Heart right ventricle (tissue), 16 donors: ENCODE results near the gene SGCD. TPM values are rescaled to one million over a fixed set of nuclear protein-coding genes. Genes with fewer than 3 reads are reported as not detected.
A peak's percentile ranks its signal among the peaks of the same experiment; 100 is the strongest.

Source experiments
- ATAC-seq, 8 donors: fragments of 200-7000 bp; cut with Tn5 transposase; one replicate each; pipeline ENCODE4 v1.9.1; 2020; ENCODE audit warnings: mild to moderate bottlenecking in 8 of 8, moderate library complexity in 8 of 8, moderate number of reproducible peaks in 1 of 8
- DNase-seq, 2 donors: peaks; one replicate each; pipeline ENCODE4 v3.0.0-alpha.2; 2020
- H3K27ac ChIP-seq, 10 donors: fragments of 200-600 bp; sonication (generic) in 2 of 10; one replicate each; pipeline versions ENCODE4 v1.5.0 to v1.8.0; 2020 to 2022; ENCODE audit warnings: mild to moderate bottlenecking in 3 of 10
- H3K27me3 ChIP-seq, 7 donors: fragments of 200-600 bp; one replicate each; pipeline ENCODE4 v1.8.0; 2021 to 2022; ENCODE audit warnings: mild to moderate bottlenecking in 2 of 7
- H3K36me3 ChIP-seq, 9 donors: fragments of 200-600 bp; sonication (generic) in 1 of 9; one replicate each; pipeline versions ENCODE4 v1.5.0 to v1.8.0; 2020 to 2022; ENCODE audit warnings: mild to moderate bottlenecking in 2 of 9
- H3K4me1 ChIP-seq, 9 donors: fragments of 200-600 bp; sonication (generic) in 1 of 9; one replicate each; pipeline versions ENCODE4 v1.5.0 to v1.8.0; 2020 to 2022; ENCODE audit warnings: mild to moderate bottlenecking in 4 of 9
- H3K4me3 ChIP-seq, 10 donors: fragments of 200-600 bp; sonication (generic) in 2 of 10; one replicate each; pipeline versions ENCODE4 v1.5.0 to v1.8.0; 2020 to 2022; ENCODE audit warnings: mild to moderate bottlenecking in 7 of 10, moderate library complexity in 2 of 10
- H3K9me3 ChIP-seq, 11 donors: fragments of 200-600 bp in 10 of 11; sonication (generic) in 2 of 11; one replicate each; pipeline versions ENCODE4 v1.5.0 to v1.8.0; 2013 to 2022; ENCODE audit warnings: mild to moderate bottlenecking in 2 of 11, control low read depth in 1 of 11, moderate library complexity in 1 of 11
- CTCF ChIP-seq, 9 donors: fragments of 200-600 bp; sonication (generic) in 2 of 9; IDR thresholded peaks; one replicate each; pipeline versions ENCODE4 v1.5.0 to v1.8.0; 2021 to 2022; ENCODE audit warnings: antibody characterized with exemption in 9 of 9, mild to moderate bottlenecking in 5 of 9, moderate library complexity in 1 of 9
- WGBS, 2 donors: extraction: QIAGEN DNeasy Blood & Tissue Kit; methylation state at CpG; one replicate each; pipeline ENCODE4 v1.1.7; 2013; ENCODE audit warnings: inconsistent platforms in 1 of 2; 5-methylcytosine and 5-hydroxymethylcytosine counted together
- intact Hi-C, 10 donors: fragments of 100-400 bp; cut with DNase I; formaldehyde crosslinking; loops; one replicate each; pipeline versions ENCODE4 v1.11.1 to v1.14.2; 2022
- polyA plus RNA-seq, 2 donors: library from polyadenylated mRNA; stranded (reverse); fragments of 200-250 nt; gene quantifications; one replicate each; pipeline ENCODE4 v1.2.3, GENCODE V29; 2013
- total RNA-seq, 10 donors: library from RNA; stranded (reverse); fragmentation: NEBNext Ultra II Directional in 3 of 10; extraction: Animal tissue kit (Norgen Biotek cat#: 25700) in 3 of 10; gene quantifications; one replicate each; pipeline versions ENCODE4 v1.2.1 to v1.2.4, GENCODE V29; 2021 to 2023
- donor health status: Arrhythmogenic right ventricular cardiomyopathy.
- donor health status: ischemic (EF 13 %, LVEDD 7.1; RV severe dilation, severe dysfunction).
- donor health status: healthy with polysubstance abuse.
- donor health status: DM: no; HTN: yes; CAD: no.
- donor health status: DM: no; HTN: no; CAD: no.
- donor health status: ischemic (EF 25% LVEDD 6.9; RV normal size, moderate dysfunction).
- donor health status: ischemic (EF 25% LVEDD 5.7; RV mildly dilated, moderate dysfunction).
- donor health status: healthy.
- donor health status: DM: yes; HTN: yes; CAD: no.
- donor health status: Ischemic cardiomyopathy.
- donor health status: ischemic (EF 35%, LVEDD 5.7; RV mildly dilated, moderate dysfunction).
- donor health status: nonischemic (EF 11% LVEDD 7.7; RV severe dilation, severe dysfunction).
- donor health status: DM: yes; HTN: yes; CAD: no.
- donor health status: PGD.
- donor health status: ischemic (EF 29% LVEDD 5.4; RV normal size, mild dysfunction).
- donor health status: nonischemic (EF 23%, LVEDD 6.1; RV moderate dilation, normal function).

The SGCD gene
- total and polyA plus RNA-seq, 12 donors = 12.0 to 153 (median 99.6) TPM

- Histone ChIP-seq H3K27me3 (no peaks in the 10 kb centered on the region), H3K4me1 (peaks cover 9 to 71% (median 37%) of the 10 kb centered on the region in 9 donors), H3K36me3 (no peaks in the 10 kb centered on the region), H3K4me3 (no peak overlapping the region), H3K27ac (peak overlapping the region in 7 of 10 donors; percentile 16 to 70 (median 57)), H3K9me3 (peaks cover 0 to 11% (median 0%) of the 10 kb centered on the region in 11 donors)
- intact Hi-C loops = no loop called here
- no peak for TF ChIP-seq CTCF (IDR thresholded peaks at IDR 0.05)
- 33 to 39% methylated on average over 11 of the region's 11 CpGs for WGBS, 2 donors
- ATAC-seq (peak in 5 of 8 donors; percentile 16 to 38 (median 34)), DNase-seq (no peak)
These were observed 69.3 kb downstream of the SGCD start for GRCh38 chr5:156396063-156396829.

GRCh38 chr5:156396830-156397081, 69.8 kb downstream of the SGCD start:
- no peak for DNase-seq
- intact Hi-C loops = no loop called here
- TF ChIP-seq CTCF (IDR thresholded peaks at IDR 0.05) = no peak
- H3K4me3 ChIP-seq = no peak overlapping the region
- H3K4me1 ChIP-seq = peaks cover 9 to 76% (median 37%) of the 10 kb centered on the region in 9 donors
- ATAC-seq = peak in 3 of 8 donors; percentile 21 to 45 (median 22)
- H3K9me3 ChIP-seq = peaks cover 0 to 11% (median 0%) of the 10 kb centered on the region in 11 donors
- H3K27me3 ChIP-seq = no peaks in the 10 kb centered on the region
- WGBS, 2 donors = 58 to 63% methylated on average over 2 of the region's 2 CpGs
- peak overlapping the region in 7 of 10 donors; percentile 16 to 70 (median 57) for H3K27ac ChIP-seq
- no peaks in the 10 kb centered on the region for H3K36me3 ChIP-seq

- Histone ChIP-seq H3K4me3 (no peak overlapping the region), H3K27ac (peak overlapping the region in 7 of 10 donors; percentile 4 to 54 (median 26)), H3K4me1 (peaks cover 9 to 80% (median 36%) of the 10 kb centered on the region in 9 donors), H3K9me3 (peaks cover 0 to 6% (median 0%) of the 10 kb centered on the region in 11 donors), H3K36me3 (no peaks in the 10 kb centered on the region), H3K27me3 (no peaks in the 10 kb centered on the region)
- intact Hi-C loops = no loop called here
- WGBS, 2 donors = 36 to 51% methylated on average over 2 of the region's 2 CpGs
- DNase-seq (no peak), ATAC-seq (peak in 5 of 8 donors; percentile 38 to 85 (median 46))
- no peak for TF ChIP-seq CTCF (IDR thresholded peaks at IDR 0.05)
These were observed 72.4 kb downstream of the SGCD start for GRCh38 chr5:156399323-156399722.

- H3K4me1 ChIP-seq = peaks cover 9 to 70% (median 25%) of the 10 kb centered on the region in 9 donors
- H3K36me3 ChIP-seq = no peaks in the 10 kb centered on the region
- H3K4me3 ChIP-seq = no peak overlapping the region
- H3K9me3 ChIP-seq = no peaks in the 10 kb centered on the region
- peak overlapping the region in 2 of 10 donors; percentile 26 to 54 for H3K27ac ChIP-seq
- TF ChIP-seq CTCF (IDR thresholded peaks at IDR 0.05) = no peak
- ATAC-seq (no peak), DNase-seq (no peak)
- intact Hi-C loops = no loop called here
- no peaks in the 10 kb centered on the region for H3K27me3 ChIP-seq
These were observed 73.4 kb downstream of the SGCD start for GRCh38 chr5:156400231-156400986.
